OCI-LY7 (cell line): ENCODE results near the gene CMKLR1. TPM values are rescaled to one million over a fixed set of nuclear protein-coding genes. Genes with fewer than 3 reads are reported as not detected.

Experiments used
- BruUV-seq: library from RNA; stranded (reverse); fragments of 400-500 nt; replicated peaks from 2 replicates; lab custom pipeline; 2021; lab: Mats Ljungman, UMichigan
- CTCF ChIA-PET: fragments of 300-600 bp; sonication (Branson Sonifier 250); formaldehyde crosslinking; loops from one replicate; lab custom pipeline; 2022; ENCODE audit warnings: antibody characterized with exemption; ENCODE audit not compliant: unreplicated experiment; lab: Charles Lee
- POLR2A ChIA-PET: fragments of 300-600 bp; sonication (Branson Sonifier 250); formaldehyde crosslinking; loops from one replicate; lab custom pipeline; 2022; ENCODE audit warnings: antibody characterized with exemption; lab: Charles Lee
- DNase-seq: peaks from one replicate; pipeline ENCODE4 v3.0.0-alpha.2; 2015; ENCODE audit warnings: low spot score
- H2AFZ ChIP-seq: fragments of 200-600 bp; sonication (generic), shearing (Covaris generic); 2 replicates; pipeline ENCODE4 v1.6.1; 2014; ENCODE audit warnings: mild to moderate bottlenecking, antibody characterized with exemption, low read length, moderate library complexity
- H3K27ac ChIP-seq: fragments of 200-600 bp; sonication (generic); 2 replicates; pipeline ENCODE4 v1.5.1; 2014; ENCODE audit warnings: mixed run types, low read depth, mild to moderate bottlenecking, moderate library complexity, low read length, inconsistent platforms; ENCODE audit not compliant: poor library complexity, severe bottlenecking
- H3K36me3 ChIP-seq: fragments of 200-600 bp; sonication (generic); 2 replicates; pipeline ENCODE4 v1.6.1; 2014; ENCODE audit warnings: mild to moderate bottlenecking, antibody characterized with exemption, low read length, moderate library complexity, mixed read lengths; ENCODE audit not compliant: insufficient read depth
- H3K4me1 ChIP-seq: fragments of 200-600 bp; sonication (generic); 2 replicates; pipeline ENCODE4 v1.5.1; 2014; ENCODE audit warnings: mild to moderate bottlenecking, low read length; ENCODE audit not compliant: insufficient read depth, poor library complexity, severe bottlenecking
- H3K4me2 ChIP-seq: fragments of 200-600 bp; sonication (generic); 2 replicates; pipeline ENCODE4 v1.6.1; 2014; ENCODE audit warnings: mild to moderate bottlenecking, low read length
- H3K4me3 ChIP-seq: fragments of 200-600 bp; sonication (generic); 2 replicates; pipeline ENCODE4 v1.5.1; 2014; ENCODE audit warnings: mild to moderate bottlenecking, low read depth, low read length; ENCODE audit not compliant: poor library complexity, severe bottlenecking
- H3K79me2 ChIP-seq: fragments of 200-600 bp; sonication (generic); 2 replicates; pipeline ENCODE4 v1.6.1; 2016; ENCODE audit warnings: low read depth, mild to moderate bottlenecking, low read length, moderate library complexity, mixed read lengths; ENCODE audit not compliant: insufficient read depth
- H3K9me2 ChIP-seq: fragments of 200-600 bp; sonication (generic); 2 replicates; pipeline ENCODE4 v1.6.1; 2016; ENCODE audit warnings: mild to moderate bottlenecking, low read length, mixed read lengths; ENCODE audit not compliant: insufficient read depth
- H3K9me3 ChIP-seq: fragments of 200-600 bp; sonication (generic); 2 replicates; pipeline ENCODE4 v1.6.1; 2014; ENCODE audit warnings: mild to moderate bottlenecking, mixed run types, low read length, mixed read lengths
- H4K20me1 ChIP-seq: fragments of 200-600 bp; sonication (generic); 2 replicates; pipeline ENCODE4 v1.6.1; 2014; ENCODE audit warnings: mild to moderate bottlenecking, antibody characterized with exemption, low read length, moderate library complexity, mixed read lengths; ENCODE audit not compliant: insufficient read depth
- EZH2phosphoT487 ChIP-seq: fragments of 200-600 bp; sonication (generic); IDR thresholded peaks from 2 replicates; pipeline ENCODE4 v1.6.1; 2018; ENCODE audit warnings: low read depth, borderline replicate concordance, mild to moderate bottlenecking, mixed run types, antibody characterized with exemption, low read length, moderate library complexity, mixed read lengths
- intact Hi-C: fragments of 100-400 bp; cut with micrococcal nuclease; formaldehyde crosslinking; loops from one replicate; pipeline ENCODE4 v1.10.0; 2022; ENCODE audit not compliant: unreplicated experiment
- total RNA-seq, 2 experiments: library from RNA; depleted of rRNA in 1 of 2; stranded (reverse); fragments of >200 nt in 1 of 2; shearing (Covaris generic) in 1 of 2; gene quantifications; 2 replicates each; pipeline ENCODE4 v1.2.3, GENCODE V29; 2014 to 2022
- TF ChIP-seq, protein P1 (sequence below): fragments of 200-600 bp; sonication (generic); conservative IDR thresholded peaks from 2 replicates; pipeline ENCODE4 v1.5.1; 2014; ENCODE audit warnings: mild to moderate bottlenecking, antibody characterized with exemption, low read length, moderate library complexity, mixed read lengths

The CMKLR1 gene
- total RNA-seq, 2 experiments from 2014 or later, result not detected

DNA sequence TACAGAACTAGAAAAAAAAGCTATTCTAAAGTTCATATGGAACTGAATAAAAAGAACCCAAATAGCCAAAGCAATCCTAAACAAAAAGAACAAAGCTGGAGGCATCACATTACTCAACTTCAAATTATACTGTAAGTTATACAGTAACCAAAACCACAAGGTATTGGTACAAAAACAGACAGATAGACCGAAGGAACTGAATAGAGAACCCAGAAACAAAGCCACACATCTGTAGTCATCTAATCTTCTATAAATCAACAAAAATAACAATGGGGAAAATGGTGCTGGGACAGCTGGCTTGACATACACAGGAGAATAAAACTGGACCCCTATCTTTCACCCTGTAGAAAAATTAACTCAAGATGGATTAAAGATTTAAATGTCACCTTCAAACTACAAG, 38.1 kb upstream of the CMKLR1 start:
- H3K4me3 ChIP-seq, result no peak overlapping the region
- TF ChIP-seq, protein P1, sequence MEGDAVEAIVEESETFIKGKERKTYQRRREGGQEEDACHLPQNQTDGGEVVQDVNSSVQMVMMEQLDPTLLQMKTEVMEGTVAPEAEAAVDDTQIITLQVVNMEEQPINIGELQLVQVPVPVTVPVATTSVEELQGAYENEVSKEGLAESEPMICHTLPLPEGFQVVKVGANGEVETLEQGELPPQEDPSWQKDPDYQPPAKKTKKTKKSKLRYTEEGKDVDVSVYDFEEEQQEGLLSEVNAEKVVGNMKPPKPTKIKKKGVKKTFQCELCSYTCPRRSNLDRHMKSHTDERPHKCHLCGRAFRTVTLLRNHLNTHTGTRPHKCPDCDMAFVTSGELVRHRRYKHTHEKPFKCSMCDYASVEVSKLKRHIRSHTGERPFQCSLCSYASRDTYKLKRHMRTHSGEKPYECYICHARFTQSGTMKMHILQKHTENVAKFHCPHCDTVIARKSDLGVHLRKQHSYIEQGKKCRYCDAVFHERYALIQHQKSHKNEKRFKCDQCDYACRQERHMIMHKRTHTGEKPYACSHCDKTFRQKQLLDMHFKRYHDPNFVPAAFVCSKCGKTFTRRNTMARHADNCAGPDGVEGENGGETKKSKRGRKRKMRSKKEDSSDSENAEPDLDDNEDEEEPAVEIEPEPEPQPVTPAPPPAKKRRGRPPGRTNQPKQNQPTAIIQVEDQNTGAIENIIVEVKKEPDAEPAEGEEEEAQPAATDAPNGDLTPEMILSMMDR, result no peak
- TF ChIP-seq EZH2phosphoT487, result no peak
- H3K4me2 ChIP-seq, result no peak overlapping the region
- no peaks in the 10 kb centered on the region for H3K36me3 ChIP-seq
- H4K20me1 ChIP-seq, result no peaks in the 10 kb centered on the region
- ChIA-PET POLR2A (no interaction called here), CTCF (no interaction called here)
- peaks cover 4% of the 10 kb centered on the region; the same call in 1 of the 2 replicates for H3K9me3 ChIP-seq
- BruUV-seq, result no TSS peak
- intact Hi-C loops, result no loop called here
- DNase-seq, result no peak
- no peaks in the 10 kb centered on the region for H3K9me2 ChIP-seq
- H3K79me2 ChIP-seq, result no peaks in the 10 kb centered on the region
- H2AFZ ChIP-seq, result no peak overlapping the region
- H3K27ac ChIP-seq, result no peak overlapping the region
- H3K4me1 ChIP-seq, result no peaks in the 10 kb centered on the region

DNA sequence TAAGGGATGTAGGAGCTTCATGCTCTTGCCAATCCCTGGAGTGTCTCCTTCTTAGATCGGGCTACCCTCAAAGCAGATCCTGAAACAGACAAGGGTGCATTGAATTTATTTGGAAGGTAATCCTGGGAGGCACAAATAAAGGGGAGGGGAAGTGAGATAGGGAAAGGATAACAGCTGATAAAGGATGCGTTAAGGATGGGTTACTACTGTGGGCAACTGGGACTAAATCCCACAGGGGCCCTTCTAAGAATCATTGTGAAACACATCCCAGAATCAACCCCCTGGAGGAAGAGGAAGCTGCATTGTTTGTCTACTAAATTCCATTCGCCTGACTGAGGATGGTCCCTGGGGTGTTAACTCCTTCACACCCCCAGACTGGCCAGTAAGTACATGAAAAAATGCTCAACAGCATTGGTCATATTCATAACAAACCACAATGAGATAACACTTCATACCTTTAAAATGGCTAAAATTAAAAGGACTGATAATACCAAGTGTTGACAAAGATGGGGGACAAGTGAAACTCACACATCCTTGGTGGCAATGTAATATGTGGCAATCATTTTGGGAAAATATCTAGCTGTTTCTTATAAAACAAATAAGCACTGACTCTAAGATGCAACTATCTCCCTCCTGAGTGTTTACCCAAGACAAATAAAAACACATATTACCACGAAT, 37.0 kb upstream of the CMKLR1 start:
- no peaks in the 10 kb centered on the region for H3K4me1 ChIP-seq
- POLR2A ChIA-PET, result no interaction called here
- no peak for TF ChIP-seq EZH2phosphoT487
- TF ChIP-seq, protein P1, result no peak
- DNase-seq, result no peak
- no peak overlapping the region for H3K4me2 ChIP-seq
- no peak overlapping the region for H3K4me3 ChIP-seq
- no peaks in the 10 kb centered on the region for H3K36me3 ChIP-seq
- no peak overlapping the region for H3K27ac ChIP-seq
- CTCF ChIA-PET, result no interaction called here
- BruUV-seq, result no TSS peak
- no peaks in the 10 kb centered on the region for H4K20me1 ChIP-seq
- no peaks in the 10 kb centered on the region for H3K9me2 ChIP-seq
- H3K9me3 ChIP-seq, result peaks cover 4% of the 10 kb centered on the region; the same call in 1 of the 2 replicates
- H2AFZ ChIP-seq, result no peak overlapping the region
- no peaks in the 10 kb centered on the region for H3K79me2 ChIP-seq
- intact Hi-C loops, result no loop called here

DNA sequence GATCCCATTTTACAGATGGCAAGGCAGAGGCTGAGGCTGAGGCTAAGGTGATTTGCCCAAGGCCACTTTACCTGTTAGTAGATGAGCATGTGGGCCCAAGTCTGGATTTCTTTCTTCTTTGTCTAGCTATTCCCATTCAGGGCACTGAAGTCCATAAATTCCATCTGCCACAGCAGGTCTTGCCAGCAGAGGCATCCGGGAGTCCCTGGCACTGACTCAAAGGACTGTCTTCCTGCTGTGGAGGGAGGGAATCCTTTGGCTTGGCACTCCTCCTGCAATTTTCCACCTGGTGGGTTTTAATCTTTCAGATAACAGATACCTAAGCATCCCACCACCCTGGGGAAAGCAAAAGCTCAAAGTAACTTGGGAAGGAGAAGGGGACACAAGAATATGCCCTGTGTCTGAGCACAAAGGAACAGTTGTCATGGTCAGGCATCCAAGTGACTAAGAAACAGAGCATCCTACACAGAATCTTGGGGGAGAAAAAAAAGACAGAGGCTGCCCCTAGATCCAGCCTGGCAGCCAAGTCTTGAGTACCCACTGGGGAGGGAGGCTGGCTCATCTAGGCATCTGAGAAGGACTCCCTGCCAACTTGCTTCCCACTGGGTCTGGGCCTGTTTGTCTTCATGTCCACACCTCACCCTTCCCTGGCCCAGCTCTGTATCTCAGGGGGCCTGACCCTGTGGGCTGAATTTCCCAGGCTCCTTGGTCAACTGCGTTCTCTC, 35.6 kb upstream of the CMKLR1 start:
- Histone ChIP-seq H3K9me2 (no peaks in the 10 kb centered on the region), H3K4me2 (no peak overlapping the region), H2AFZ (no peak overlapping the region), H4K20me1 (no peaks in the 10 kb centered on the region), H3K27ac (no peak overlapping the region), H3K4me3 (no peak overlapping the region), H3K9me3 (peaks cover 4% of the 10 kb centered on the region; the same call in 1 of the 2 replicates), H3K36me3 (no peaks in the 10 kb centered on the region), H3K79me2 (no peaks in the 10 kb centered on the region), H3K4me1 (no peaks in the 10 kb centered on the region)
- intact Hi-C loops, result no loop called here
- no peak for DNase-seq
- ChIA-PET CTCF (no interaction called here), POLR2A (no interaction called here)
- no TSS peak for BruUV-seq
- no peak for TF ChIP-seq EZH2phosphoT487
- TF ChIP-seq, protein P1, result no peak
